Kidney epithelial cell (primary cell): ENCODE data around the gene ME2. TPM values are rescaled to one million over a fixed set of nuclear protein-coding genes. Genes with fewer than 3 reads are reported as not detected.
A peak's percentile ranks its signal among the peaks of the same experiment; 100 is the strongest.

Experiments
- DNase-seq: peaks from one replicate; pipeline ENCODE4 v3.0.0-alpha.2; 2010; ENCODE audit warnings: low read depth
- H3K27me3 ChIP-seq: 2 replicates; pipeline ENCODE4 v1.6.0; 2011; ENCODE audit warnings: low read length; ENCODE audit not compliant: control insufficient read depth, insufficient read depth
- H3K36me3 ChIP-seq: 2 replicates; pipeline ENCODE4 v1.5.1; 2011; ENCODE audit warnings: low read length; ENCODE audit not compliant: control insufficient read depth, insufficient read depth
- H3K4me3 ChIP-seq: 2 replicates; pipeline ENCODE4 v1.5.1; 2011; ENCODE audit warnings: low read depth, mild to moderate bottlenecking, control low read depth, low read length
- total RNA-seq: library from RNA; depleted of rRNA; stranded (reverse); fragments of >200 nt; gene quantifications from 2 replicates; pipeline ENCODE4 v1.2.3, GENCODE V29; 2015
- TF ChIP-seq, protein P1 (sequence below): IDR thresholded peaks from 2 replicates; pipeline ENCODE4 v1.5.1; 2011; ENCODE audit warnings: mild to moderate bottlenecking, moderate library complexity, low read length, control low read depth, inconsistent platforms; ENCODE audit not compliant: insufficient read depth, poor library complexity, severe bottlenecking

ME2 gene
- total RNA-seq, 1 donor from 2014 or later = 72.4 TPM

DNA sequence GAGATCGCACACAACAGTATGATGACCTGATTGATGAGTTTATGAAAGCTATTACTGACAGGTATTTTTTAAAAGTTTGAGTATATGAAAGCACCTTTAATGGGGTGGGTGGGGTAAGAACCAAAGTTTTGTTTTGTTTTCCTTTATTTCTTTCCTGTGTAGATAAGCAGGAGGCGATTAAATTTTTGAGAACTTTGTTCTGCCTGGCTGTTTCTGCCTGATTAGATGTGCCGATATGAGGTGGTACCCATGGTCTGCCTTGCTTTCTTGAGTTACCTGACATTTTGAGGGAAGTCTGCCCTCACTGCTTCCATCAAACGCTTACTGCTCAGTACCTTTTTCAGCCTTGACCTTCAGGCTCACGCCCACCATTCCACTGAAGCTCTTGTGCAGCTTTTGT is 39.2 kb downstream of the ME2 start:
- Histone ChIP-seq H3K27me3 (no peaks in the 10 kb centered on the region), H3K36me3 (no peaks in the 10 kb centered on the region), H3K4me3 (no peak overlapping the region)
- DNase-seq = no peak
- TF ChIP-seq, protein P1, sequence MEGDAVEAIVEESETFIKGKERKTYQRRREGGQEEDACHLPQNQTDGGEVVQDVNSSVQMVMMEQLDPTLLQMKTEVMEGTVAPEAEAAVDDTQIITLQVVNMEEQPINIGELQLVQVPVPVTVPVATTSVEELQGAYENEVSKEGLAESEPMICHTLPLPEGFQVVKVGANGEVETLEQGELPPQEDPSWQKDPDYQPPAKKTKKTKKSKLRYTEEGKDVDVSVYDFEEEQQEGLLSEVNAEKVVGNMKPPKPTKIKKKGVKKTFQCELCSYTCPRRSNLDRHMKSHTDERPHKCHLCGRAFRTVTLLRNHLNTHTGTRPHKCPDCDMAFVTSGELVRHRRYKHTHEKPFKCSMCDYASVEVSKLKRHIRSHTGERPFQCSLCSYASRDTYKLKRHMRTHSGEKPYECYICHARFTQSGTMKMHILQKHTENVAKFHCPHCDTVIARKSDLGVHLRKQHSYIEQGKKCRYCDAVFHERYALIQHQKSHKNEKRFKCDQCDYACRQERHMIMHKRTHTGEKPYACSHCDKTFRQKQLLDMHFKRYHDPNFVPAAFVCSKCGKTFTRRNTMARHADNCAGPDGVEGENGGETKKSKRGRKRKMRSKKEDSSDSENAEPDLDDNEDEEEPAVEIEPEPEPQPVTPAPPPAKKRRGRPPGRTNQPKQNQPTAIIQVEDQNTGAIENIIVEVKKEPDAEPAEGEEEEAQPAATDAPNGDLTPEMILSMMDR = no peak

DNA sequence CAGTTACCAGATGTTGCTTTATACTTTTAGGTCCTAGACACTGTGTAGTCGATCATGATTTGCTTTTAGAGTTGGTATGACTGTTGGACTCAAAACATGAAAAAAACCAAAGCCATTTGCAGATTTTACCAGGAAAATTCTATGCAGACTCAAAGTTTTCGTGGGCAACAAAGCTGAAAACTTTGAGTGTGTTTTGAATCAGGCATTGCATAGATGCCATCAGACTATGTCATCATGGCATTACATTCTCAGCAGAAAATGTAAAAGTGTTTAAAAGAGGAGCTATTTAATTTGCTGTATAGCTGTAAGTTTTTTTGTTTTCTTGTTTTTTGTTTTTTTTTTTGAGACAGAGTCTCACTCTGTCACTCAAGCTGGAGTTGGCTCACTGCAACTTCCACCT is 45.5 kb downstream of the ME2 start:
- Histone ChIP-seq H3K36me3 (no peaks in the 10 kb centered on the region), H3K27me3 (no peaks in the 10 kb centered on the region), H3K4me3 (no peak overlapping the region)
- DNase-seq = no peak
- TF ChIP-seq, protein P1 = no peak

DNA sequence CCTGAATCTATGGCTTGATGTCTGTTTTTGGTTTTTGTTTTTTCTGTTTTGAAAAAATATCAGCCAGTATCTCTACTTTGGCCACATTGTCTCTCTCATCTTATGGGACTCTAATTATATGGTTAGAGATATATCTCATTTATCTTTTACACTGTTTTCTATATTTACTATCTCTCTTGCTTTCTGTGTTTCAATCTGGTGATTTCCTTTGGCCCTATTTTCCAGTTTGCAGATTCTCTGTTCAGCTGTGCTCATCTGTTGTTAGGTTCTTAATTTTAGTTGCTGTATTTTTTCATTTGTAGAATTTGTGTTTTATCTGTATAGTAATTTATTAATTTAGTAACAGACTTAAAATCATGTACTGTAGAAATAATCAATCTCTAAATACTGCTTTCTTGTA is 47.6 kb downstream of the ME2 start:
- DNase-seq = no peak
- TF ChIP-seq, protein P1 = no peak
- H3K4me3 ChIP-seq = no peak overlapping the region
- H3K36me3 ChIP-seq = no peaks in the 10 kb centered on the region
- no peaks in the 10 kb centered on the region for H3K27me3 ChIP-seq

DNA sequence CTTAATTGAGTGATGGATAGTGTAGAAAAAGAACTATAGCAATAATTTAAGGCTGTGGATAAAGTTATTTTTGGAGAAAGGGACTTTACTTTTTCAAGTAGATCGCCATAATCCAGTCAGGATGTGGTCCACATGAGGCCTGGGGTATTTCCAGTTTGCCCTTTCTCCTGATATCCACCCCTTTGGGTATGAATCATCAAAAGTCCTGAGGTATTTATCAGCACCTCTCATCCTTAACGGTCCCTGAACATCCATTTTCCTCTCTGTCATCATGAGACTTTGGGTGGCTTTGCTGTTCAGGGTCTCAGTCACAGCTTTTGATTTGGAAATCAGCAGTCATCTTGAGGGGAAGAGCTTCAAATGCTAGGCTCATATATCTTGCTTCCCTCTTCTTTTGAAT is 49.6 kb downstream of the ME2 start:
- peak; percentile 10 for DNase-seq
- TF ChIP-seq, protein P1 = no peak
- Histone ChIP-seq H3K27me3 (no peaks in the 10 kb centered on the region), H3K36me3 (no peaks in the 10 kb centered on the region), H3K4me3 (no peak overlapping the region)

DNA sequence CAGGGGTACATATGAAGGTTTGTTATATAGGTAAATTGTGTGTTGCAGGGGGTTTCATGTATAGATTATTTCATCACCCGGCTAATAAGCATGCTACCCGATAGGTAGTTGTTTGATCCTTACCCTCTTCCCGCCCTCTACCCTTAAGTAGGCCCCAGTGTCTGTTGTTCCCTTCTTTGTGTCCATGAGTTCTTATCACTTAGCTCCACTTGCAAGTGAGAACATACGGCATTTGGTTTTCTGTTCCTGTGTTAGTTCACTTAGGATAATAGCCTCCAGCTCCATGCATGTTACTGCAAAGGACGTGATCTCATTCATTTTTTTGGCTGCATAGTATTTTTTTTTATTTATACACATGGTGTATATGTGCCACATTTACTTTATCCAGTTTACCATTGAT is 54.8 kb downstream of the ME2 start:
- H3K27me3 ChIP-seq = no peaks in the 10 kb centered on the region
- H3K4me3 ChIP-seq = no peak overlapping the region
- H3K36me3 ChIP-seq = no peaks in the 10 kb centered on the region
- DNase-seq = no peak
- TF ChIP-seq, protein P1 = no peak

DNA sequence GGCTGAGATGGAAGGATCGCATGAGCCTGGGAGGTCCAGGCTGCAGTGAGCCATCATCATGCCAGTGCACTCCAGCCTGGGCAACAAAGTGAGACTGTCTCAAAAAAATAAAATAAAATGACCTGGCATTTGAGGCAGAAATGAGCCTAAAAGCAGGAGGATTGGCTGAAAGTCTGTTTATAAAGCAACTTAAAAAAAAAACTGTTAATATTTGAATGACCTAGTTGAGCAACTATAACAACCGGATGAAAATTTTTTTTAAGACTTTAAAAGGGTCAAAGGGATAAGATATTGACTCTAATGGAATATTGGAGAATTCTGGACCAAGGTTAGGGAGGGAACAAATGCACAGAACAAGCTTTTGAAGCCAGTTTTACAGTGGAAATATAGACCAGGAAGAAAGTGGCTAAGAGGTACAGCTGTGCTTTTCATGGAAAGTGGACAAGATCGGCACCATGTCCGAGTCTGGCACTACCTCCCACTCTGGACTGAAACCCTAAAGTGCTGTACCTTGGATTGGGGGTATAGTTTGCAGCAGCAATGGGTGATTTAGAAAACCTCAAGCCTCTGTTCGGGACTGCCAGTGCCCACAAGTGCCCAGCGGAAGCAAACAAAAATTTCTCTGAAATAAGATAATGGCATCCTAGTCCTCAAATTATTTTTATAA is 55.8 kb downstream of the ME2 start:
- no peaks in the 10 kb centered on the region for H3K27me3 ChIP-seq
- H3K4me3 ChIP-seq = no peak overlapping the region
- TF ChIP-seq, protein P1 = no peak
- H3K36me3 ChIP-seq = no peaks in the 10 kb centered on the region
- DNase-seq = no peak
